IPS-18c (cell line): ENCODE measurements around the gene EIF2S2.

ENCODE experiments used
- H3K4me3 ChIP-seq: 2 replicates; pipeline ENCODE4 v1.7.0; 2013; ENCODE audit warnings: low read depth, mild to moderate bottlenecking, low read length, moderate library complexity; ENCODE audit not compliant: insufficient read depth
- H3K9me3 ChIP-seq: one replicate; pipeline ENCODE4 v1.6.1; 2013; ENCODE audit warnings: mild to moderate bottlenecking, low read length, moderate library complexity; ENCODE audit not compliant: control insufficient read depth, insufficient read depth

The EIF2S2 gene

DNA sequence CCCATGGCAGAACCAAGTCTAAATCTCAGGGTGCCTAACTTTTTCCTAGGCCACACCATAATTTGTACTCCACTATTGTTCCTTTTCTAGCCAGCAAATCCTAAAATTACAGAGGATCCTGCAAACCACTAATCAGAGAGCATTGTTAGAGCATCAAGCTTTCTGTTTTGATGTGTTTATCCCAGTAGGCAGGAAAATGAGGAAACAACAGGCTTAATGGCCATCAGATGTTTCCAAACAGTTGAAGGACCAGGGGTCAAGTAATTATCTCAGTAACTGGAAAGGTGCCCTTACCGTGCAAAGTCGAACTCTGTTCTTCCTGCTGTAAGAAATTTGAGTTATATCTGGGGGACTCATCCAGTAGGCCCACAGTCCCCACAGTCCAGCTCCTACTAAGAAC, 59.6 kb downstream of the EIF2S2 start:
- H3K4me3 ChIP-seq, result no peak overlapping the region
- H3K9me3 ChIP-seq, result no peaks in the 10 kb centered on the region

DNA sequence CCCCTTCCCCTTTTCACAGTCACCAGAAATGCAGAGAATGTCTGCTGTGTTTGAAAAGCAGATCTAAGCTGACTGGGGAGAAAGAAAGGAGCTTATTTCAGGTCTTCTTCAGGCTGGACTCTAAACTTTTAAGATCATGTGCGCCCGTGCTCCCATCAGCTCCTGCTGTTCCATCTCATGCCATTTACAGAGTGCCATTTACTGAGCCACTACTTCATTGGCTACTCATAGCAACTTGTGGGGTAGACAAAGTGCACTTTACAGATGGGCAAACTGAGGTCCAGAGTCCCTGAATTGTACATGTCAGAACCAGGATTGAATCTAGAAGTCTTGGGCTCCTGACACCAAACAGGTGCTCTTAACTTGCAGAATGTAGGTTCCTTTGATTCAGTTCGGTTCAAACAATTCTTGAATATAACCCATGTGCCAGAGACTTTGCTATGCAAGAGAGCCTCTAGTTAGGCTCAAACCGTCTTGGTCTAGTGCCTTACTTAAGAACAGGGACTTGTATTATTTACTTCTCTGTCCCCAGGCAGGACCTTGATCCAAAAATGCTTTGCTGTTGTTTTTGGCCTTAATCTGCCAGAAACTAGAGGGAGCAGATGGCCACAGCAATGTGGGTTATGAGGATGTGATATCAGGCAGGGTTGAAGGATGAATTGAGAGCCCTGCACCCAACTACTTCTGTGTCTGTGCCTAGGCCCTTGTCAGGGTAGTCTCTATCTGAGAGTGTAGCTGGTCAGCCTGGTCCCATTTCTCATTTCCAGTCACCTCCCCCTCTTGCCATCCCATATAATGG, 61.9 kb downstream of the EIF2S2 start:
- H3K4me3 ChIP-seq, result no peak overlapping the region

DNA sequence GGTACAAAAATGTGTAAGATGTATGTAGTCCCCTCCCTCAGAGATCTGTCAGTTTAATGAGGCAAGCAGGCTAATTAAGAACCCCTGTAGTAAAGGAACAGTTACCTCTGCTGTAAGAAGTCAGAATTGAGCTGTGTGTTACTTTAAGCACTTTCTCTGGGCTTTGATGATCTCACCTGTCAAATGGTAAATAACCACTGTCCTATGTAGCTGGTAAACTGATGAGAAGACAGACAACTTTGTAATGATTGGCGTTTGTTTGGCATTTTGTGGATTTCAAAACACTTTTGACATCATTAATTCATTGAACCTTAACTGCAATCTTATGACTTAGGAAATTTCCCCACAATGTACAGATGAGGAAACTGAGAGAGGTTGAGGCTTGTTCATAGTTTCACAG, 62.7 kb downstream of the EIF2S2 start:
- Histone ChIP-seq H3K9me3 (no peaks in the 10 kb centered on the region), H3K4me3 (no peak overlapping the region)

More for the DNA sequence above, 61.9 kb downstream of the EIF2S2 start:
- H3K9me3 ChIP-seq, result no peaks in the 10 kb centered on the region

DNA sequence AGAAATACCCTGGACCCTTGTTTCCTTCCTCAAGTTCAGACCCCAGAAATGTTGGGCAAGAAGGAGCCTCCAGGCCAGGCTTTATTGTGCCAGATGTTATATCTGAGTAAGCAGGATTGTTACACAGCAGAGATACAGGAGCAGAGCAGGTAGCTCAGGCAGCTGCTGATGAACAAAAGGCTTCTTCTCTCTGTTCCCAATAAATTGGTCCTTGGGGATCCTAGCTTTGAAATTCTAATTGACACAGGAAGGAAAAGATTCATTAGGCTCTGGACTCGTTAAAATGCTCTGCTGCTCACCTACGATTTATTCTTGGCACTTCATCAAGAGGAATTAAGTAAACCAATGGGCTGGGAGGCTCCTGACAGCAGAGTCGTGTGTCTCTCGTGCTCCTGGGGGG, 64.1 kb downstream of the EIF2S2 start:
- Histone ChIP-seq H3K9me3 (no peaks in the 10 kb centered on the region), H3K4me3 (no peak overlapping the region)

DNA sequence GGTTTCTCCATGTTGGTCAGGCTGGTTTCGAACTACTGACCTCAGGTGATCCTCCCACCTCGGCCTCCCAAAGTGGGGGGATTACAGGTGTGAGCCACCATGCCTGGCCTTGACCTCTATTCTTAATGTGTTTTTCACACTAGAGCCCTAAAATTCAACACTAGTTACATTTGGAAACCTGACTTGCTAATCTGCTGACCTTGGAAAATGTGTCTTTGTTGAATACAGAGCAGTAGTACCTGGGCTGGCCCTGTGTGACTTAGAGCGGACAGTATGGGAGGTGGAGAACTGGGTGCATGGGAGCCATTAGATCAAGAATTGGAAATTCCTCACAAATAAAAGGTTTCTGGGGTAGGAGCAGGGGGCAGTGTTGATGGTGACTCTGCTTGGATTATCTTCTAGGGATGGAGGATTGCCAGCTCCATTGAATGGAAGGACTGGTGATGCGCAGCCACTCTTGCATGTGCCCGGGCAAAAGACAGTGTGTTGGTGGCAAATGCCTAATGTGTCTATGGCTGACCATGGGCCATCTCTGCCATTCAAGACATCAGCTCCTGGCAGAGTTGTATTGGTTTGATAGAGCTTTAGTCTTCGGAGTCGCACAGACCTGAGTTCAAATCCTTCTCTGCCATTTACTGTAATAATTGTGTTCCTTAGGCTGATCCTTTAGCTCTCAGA, 64.9 kb downstream of the EIF2S2 start:
- Histone ChIP-seq H3K4me3 (no peak overlapping the region), H3K9me3 (no peaks in the 10 kb centered on the region)

- Histone ChIP-seq H3K4me3 (no peak overlapping the region), H3K9me3 (no peaks in the 10 kb centered on the region)
Measured at GRCh38 chr20:34045930-34046725, 65.9 kb downstream of the EIF2S2 start.

- H3K4me3 ChIP-seq, result no peak overlapping the region
- H3K9me3 ChIP-seq, result no peaks in the 10 kb centered on the region
Measured at GRCh38 chr20:34045294-34045693, 66.7 kb downstream of the EIF2S2 start.

GRCh38 chr20:34043025-34043424, 69.0 kb downstream of the EIF2S2 start:
- Histone ChIP-seq H3K4me3 (no peak overlapping the region), H3K9me3 (no peaks in the 10 kb centered on the region)

DNA sequence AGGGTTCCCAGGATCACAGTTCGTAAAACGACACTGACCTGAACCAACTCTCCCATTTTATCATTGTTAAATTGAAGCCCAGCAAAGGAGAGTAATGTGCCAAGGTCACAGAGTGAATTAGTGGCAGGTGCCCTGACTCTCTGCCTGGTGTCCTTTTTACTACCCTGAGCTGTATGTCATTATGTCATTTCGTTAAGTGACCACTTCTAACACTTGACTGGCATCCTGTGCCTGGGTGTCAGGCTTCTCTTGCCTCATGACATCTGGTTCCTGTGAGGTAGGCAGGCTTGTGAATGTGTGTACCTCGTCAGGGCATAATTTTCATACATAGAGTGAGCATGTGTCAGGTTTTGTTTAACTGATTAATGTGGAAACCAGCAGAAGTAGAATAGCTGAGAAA, 69.8 kb downstream of the EIF2S2 start:
- Histone ChIP-seq H3K9me3 (no peaks in the 10 kb centered on the region), H3K4me3 (no peak overlapping the region)

- no peak overlapping the region; the same call in 1 of the 2 replicates for H3K4me3 ChIP-seq
Measured at GRCh38 chr20:34041226-34041625, 70.8 kb downstream of the EIF2S2 start.

DNA sequence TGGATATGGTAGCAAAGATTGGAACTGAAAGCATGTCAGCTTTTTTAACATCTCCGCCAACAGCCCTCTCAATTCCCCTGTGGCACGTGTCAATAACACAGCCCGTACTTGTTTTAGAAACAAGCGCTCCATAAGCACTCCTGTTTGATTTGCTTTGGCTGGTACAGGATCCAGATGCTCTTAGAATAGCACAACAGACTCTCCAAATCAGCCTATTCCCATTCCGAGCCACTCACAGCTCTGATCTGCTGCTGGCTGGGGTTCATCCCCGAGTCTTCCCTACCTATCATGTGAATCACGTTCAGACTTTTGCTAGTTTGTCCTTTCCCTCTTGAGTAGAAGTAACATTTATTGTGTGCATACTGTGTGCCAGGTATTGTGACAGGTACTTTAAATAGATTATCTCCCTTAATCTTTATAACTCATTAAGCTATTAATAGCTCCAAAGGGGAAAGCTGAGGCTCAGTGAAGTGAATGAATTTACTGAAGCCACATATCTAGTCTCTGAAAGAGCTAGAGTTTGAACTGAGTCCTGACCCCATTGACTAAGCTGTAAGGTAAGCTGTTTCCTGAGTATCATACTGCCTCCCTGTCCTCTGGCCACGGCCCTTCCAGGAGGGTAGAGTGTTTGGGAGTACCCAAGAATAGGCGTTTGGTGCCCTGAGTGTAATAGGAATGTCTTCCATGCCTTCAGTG, 71.6 kb downstream of the EIF2S2 start:
- Histone ChIP-seq H3K9me3 (no peaks in the 10 kb centered on the region), H3K4me3 (no peak overlapping the region)

More at GRCh38 chr20:34041226-34041625, 70.8 kb downstream of the EIF2S2 start:
- H3K9me3 ChIP-seq, result no peaks in the 10 kb centered on the region
